ENCODE measurements around the gene C9orf78.
A peak's percentile ranks its signal among the peaks of the same experiment; 100 is the strongest.

The C9orf78 gene

GRCh38 chr9:129839324-129840023 is 4.4 kb upstream of the C9orf78 start:
- no peak for DNase-seq

GRCh38 chr9:129838707-129839259 is 3.7 kb upstream of the C9orf78 start:
- peak; percentile 3 for DNase-seq

- DNase-seq = peak; percentile 56
Measured at GRCh38 chr9:129836311-129837007, 1.4 kb upstream of the C9orf78 start.

GRCh38 chr9:129835860-129836223 is 767 bp upstream of the C9orf78 start:
- no peak for DNase-seq

GRCh38 chr9:129834489-129835127 is 467 bp downstream of the C9orf78 start:
- peak; percentile 54 for DNase-seq

- no peak for DNase-seq
Measured at GRCh38 chr9:129832982-129833381, 2.1 kb downstream of the C9orf78 start.

GRCh38 chr9:129828969-129829368 is 6.1 kb downstream of the C9orf78 start:
- DNase-seq = no peak

- DNase-seq = no peak
Measured at GRCh38 chr9:129828051-129828450, 7.0 kb downstream of the C9orf78 start.

GRCh38 chr9:129826759-129827158 is 8.3 kb downstream of the C9orf78 start:
- DNase-seq = no peak

- DNase-seq = no peak
Measured at GRCh38 chr9:129826344-129826743, 8.7 kb downstream of the C9orf78 start.

- peak; percentile 93 for DNase-seq
Measured at GRCh38 chr9:129823935-129824601, 11.0 kb downstream of the C9orf78 start, which contains the start of gene TOR1A. Gene TOR1A (minus strand): TSS chr9:129824136. CDS start chr9:129824085, 51 bp downstream.

- no peak for DNase-seq
Measured at GRCh38 chr9:129823542-129823934, 11.5 kb downstream of the C9orf78 start.

GRCh38 chr9:129822898-129823541 is 12.1 kb downstream of the C9orf78 start:
- DNase-seq = peak; percentile 31

GRCh38 chr9:129816501-129817435 is 18.3 kb downstream of the C9orf78 start:
- DNase-seq = no peak

GRCh38 chr9:129815278-129815677 is 19.8 kb downstream of the C9orf78 start:
- no peak for DNase-seq

- DNase-seq = no peak
Measured at GRCh38 chr9:129814432-129815223, 20.4 kb downstream of the C9orf78 start.

- DNase-seq = no peak
Measured at GRCh38 chr9:129813661-129814060, 21.4 kb downstream of the C9orf78 start.

GRCh38 chr9:129812385-129812784 is 22.7 kb downstream of the C9orf78 start:
- DNase-seq = no peak

GRCh38 chr9:129811967-129812363 is 23.1 kb downstream of the C9orf78 start:
- no peak for DNase-seq

- no peak for DNase-seq
Measured at GRCh38 chr9:129810788-129811187, 24.3 kb downstream of the C9orf78 start.

GRCh38 chr9:129810116-129810515 is 25.0 kb downstream of the C9orf78 start:
- no peak for DNase-seq

Measured in CD4-positive, alpha-beta T cell treated with Interleukin-10 for 1 hour (primary cell).